Measurements from ENCODE around the gene PRR5L. TPM values are rescaled to one million over a fixed set of nuclear protein-coding genes. Genes with fewer than 3 reads are reported as not detected.

PRR5L gene
- total and polyA plus RNA-seq, 9 of the 15 experiments (the other 6 are each of a cell fraction or from before 2014, with no cell fraction given), result 0.11 to 0.60 (median 0.36) TPM; not detected in 2

DNA sequence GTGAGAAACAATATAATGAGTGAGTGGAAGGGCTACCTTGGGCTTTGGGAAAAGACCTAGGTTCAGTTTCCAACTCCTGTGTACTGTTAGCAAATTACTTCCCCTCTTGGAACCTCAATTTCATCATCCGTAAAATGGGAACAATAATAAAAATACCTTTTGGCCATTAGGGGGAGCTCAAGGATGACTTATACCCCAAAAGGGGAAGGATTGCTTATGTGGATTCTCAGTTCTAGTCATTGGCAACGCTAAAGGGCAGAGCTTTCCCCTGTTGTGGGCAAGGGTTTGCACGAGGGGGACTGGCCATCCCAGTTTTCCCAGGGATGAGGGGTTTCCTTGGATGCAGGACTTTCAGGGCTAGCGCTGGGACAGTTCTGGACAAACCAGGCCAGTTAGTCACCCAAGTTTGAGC is 3.8 kb upstream of the PRR5L start:
- Histone ChIP-seq H3K4me1 (replicated peaks in 1 of 2; ENCODE audit: control insufficient read depth in 2 of 2, insufficient read depth in 2 of 2, low read length in 2 of 2) (peaks cover 0 to 2% of the 10 kb centered on the region in 2 experiments; a peak in 1 of 5 replicates), H3K27ac (ENCODE audit: extremely low read depth, low read depth, low read length) (no peak overlapping the region), H3K27me3 (ENCODE audit: control insufficient read depth in 2 of 2, insufficient read depth in 2 of 2, low read length in 2 of 2) (peaks cover 0 to 5% of the 10 kb centered on the region in 2 experiments; a peak in 4 of 5 replicates), H3K9me3 (replicated peaks; ENCODE audit: control insufficient read depth, insufficient read depth, low read depth, low read length) (no peaks in the 10 kb centered on the region), H3K9ac (ENCODE audit: insufficient read depth in 1 of 2, low read depth in 2 of 2, low read length in 2 of 2) (no peak overlapping the region), H3K9me1 (ENCODE audit: control insufficient read depth, insufficient read depth, low read length) (no peaks in the 10 kb centered on the region), H3K36me3 (ENCODE audit: control insufficient read depth, insufficient read depth, low read length) (no peaks in the 10 kb centered on the region), H4K20me1 (replicated peaks; ENCODE audit: control insufficient read depth, insufficient read depth, low read length) (no peaks in the 10 kb centered on the region), H3K4me2 (ENCODE audit: insufficient read depth, low read length) (no peak overlapping the region), H2AFZ (ENCODE audit: low read depth, low read length) (no peak overlapping the region), H3K4me3 (no peak overlapping the region), H3K79me2 (ENCODE audit: control insufficient read depth, insufficient read depth, low read length) (no peaks in the 10 kb centered on the region; the same call in 2 of the 3 replicates)
- WGBS (ENCODE audit: insufficient coverage, low coverage, missing lambda C conversion rate), result 6% methylated on average over 4 of the region's 4 CpGs
- ChIA-PET CTCF (ENCODE audit: low intra/inter-chr PET ratio) (interaction anchor here (0.7 to 1.9 kb wide), 5 partner anchors 187 to 455 kb away, joined by 3 to 8 read pairs (median 6); no protein-coding TSS in a partner anchor), POLR2A (interaction anchor here (0.7 kb wide), 1 partner anchor 218 kb away, joined by 3 read pairs; the partner anchor contains the start of gene TRAF6)
- in situ Hi-C loops (cut with MboI), result no loop called here
- no TSS peak for BruUV-seq (replicated peaks)
- FAIRE-seq, result peak; percentile 80
- DNase-seq (ENCODE audit: extremely low read depth in 1 of 4, low spot score in 3 of 4), result peak; percentile 33 to 64 (median 46)
- intact Hi-C loops (cut with micrococcal nuclease), result loop anchor here (1.0 to 5.0 kb wide), 5 partner anchors 186 to 454 kb away; no protein-coding TSS in a partner anchor
- ATAC-seq, result no peak
- TF ChIP-seq HCFC1 (IDR thresholded peaks at IDR 0.05; ENCODE audit: low read depth, low read length) (no peak), MBD2 (IDR thresholded peaks at IDR 0.05; ENCODE audit: borderline replicate concordance, low read depth) (no peak), ETV1 (tag; conservative IDR thresholded peaks at IDR 0.05; ENCODE audit: low read depth) (peak; percentile 79), NFIC (IDR thresholded peaks at IDR 0.05) (0 out of 2 replicates have a peak, but pooled peaks have one; percentile 10), RCOR1 (IDR thresholded peaks at IDR 0.05; ENCODE audit: borderline replicate concordance in 1 of 2, low read depth in 2 of 2, low read length in 2 of 2) (peak in 1 of 2 experiments; percentile 88; a peak in 2 of 4 replicates), HNRNPLL (IDR thresholded peaks at IDR 0.05; ENCODE audit: low read depth, low read length, poor library complexity, severe bottlenecking) (no peak), KDM1A (IDR thresholded peaks at IDR 0.05) (peak; percentile 76 to 90), CEBPG (CRISPR knock-in tag; IDR thresholded peaks at IDR 0.05) (no peak), CEBPG (tag; conservative IDR thresholded peaks at IDR 0.05 in 1 of 2, IDR thresholded peaks at IDR 0.05 in 1 of 2) (peak in 1 of 2 experiments; percentile 58; a peak in 2 of 4 replicates), PTBP1 (IDR thresholded peaks at IDR 0.05; ENCODE audit: low read depth, low read length) (0 out of 2 replicates have a peak, but pooled peaks have one; percentile 37), HDAC2 (IDR thresholded peaks at IDR 0.05) (peak; percentile 86; the same call in 1 of the 2 replicates)
- TF ChIP-seq, protein P1, sequence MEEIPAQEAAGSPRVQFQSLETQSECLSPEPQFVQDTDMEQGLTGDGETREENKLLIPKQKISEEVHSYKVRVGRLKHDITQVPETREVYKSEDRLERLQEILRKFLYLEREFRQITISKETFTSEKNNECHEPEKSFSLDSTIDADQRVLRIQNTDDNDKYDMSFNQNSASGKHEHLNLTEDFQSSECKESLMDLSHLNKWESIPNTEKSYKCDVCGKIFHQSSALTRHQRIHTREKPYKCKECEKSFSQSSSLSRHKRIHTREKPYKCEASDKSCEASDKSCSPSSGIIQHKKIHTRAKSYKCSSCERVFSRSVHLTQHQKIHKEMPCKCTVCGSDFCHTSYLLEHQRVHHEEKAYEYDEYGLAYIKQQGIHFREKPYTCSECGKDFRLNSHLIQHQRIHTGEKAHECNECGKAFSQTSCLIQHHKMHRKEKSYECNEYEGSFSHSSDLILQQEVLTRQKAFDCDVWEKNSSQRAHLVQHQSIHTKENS (CRISPR knock-in tag; IDR thresholded peaks at IDR 0.05), result no peak
- TF ChIP-seq, protein P2, sequence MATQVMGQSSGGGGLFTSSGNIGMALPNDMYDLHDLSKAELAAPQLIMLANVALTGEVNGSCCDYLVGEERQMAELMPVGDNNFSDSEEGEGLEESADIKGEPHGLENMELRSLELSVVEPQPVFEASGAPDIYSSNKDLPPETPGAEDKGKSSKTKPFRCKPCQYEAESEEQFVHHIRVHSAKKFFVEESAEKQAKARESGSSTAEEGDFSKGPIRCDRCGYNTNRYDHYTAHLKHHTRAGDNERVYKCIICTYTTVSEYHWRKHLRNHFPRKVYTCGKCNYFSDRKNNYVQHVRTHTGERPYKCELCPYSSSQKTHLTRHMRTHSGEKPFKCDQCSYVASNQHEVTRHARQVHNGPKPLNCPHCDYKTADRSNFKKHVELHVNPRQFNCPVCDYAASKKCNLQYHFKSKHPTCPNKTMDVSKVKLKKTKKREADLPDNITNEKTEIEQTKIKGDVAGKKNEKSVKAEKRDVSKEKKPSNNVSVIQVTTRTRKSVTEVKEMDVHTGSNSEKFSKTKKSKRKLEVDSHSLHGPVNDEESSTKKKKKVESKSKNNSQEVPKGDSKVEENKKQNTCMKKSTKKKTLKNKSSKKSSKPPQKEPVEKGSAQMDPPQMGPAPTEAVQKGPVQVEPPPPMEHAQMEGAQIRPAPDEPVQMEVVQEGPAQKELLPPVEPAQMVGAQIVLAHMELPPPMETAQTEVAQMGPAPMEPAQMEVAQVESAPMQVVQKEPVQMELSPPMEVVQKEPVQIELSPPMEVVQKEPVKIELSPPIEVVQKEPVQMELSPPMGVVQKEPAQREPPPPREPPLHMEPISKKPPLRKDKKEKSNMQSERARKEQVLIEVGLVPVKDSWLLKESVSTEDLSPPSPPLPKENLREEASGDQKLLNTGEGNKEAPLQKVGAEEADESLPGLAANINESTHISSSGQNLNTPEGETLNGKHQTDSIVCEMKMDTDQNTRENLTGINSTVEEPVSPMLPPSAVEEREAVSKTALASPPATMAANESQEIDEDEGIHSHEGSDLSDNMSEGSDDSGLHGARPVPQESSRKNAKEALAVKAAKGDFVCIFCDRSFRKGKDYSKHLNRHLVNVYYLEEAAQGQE (IDR thresholded peaks at IDR 0.05; ENCODE audit: borderline replicate concordance), result peak; percentile 64; the same call in 1 of the 2 replicates
- TF ChIP-seq, protein P2 (CRISPR knock-in tag; IDR thresholded peaks at IDR 0.05; ENCODE audit: low read depth), result no peak

Data from K562 (cell line).